ENCODE data around the gene UBL3.

DNA sequence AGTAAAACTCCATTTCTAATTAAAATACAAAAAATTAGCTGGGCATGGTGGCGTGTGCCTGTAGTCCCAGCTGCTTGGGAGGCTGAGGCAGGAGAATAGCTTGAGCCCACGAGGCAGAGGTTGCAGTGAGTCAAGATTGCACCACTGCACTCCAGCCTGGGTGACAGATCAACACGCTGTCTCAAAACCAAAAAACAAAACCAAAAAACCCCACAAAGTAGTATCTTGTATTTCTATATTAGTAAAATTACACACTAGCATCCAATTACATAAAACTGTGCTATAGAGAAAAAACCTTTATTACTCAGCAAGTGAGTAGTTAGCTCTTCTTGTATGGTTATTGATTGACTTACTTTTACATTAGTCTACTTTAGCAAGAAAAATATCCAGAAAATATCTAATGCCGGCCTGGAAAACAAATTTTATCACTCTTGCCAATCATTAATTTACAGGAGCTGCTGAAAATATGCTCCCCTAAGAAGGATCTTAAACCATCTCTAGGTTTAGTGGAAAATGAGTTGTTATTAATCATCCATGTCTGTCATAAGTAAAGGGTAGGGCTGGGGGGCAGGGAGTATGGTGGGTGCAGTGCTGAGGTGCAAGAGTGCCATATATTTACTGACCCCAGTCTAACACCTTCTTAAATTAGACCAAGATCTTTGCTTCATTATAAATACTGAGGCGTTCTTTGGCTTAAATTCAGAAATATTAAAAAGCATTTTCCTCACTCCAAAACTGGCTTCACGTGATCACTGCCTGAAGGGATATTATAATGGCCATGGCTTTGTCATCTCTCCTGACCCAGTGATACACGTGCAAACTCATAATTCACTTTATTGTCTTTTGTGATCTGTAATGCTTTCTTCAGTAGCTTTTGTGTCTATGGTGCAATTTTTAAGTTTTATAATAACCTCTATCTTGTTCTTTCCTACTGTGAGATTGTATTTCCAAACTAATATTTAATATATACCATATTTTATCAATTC lies 44.1 kb downstream of the UBL3 start:
- TF ChIP-seq POLR2AphosphoS5 (IDR thresholded peaks at IDR 0.05; ENCODE audit: low read depth, low read length): no peak
- TF ChIP-seq RFX5 (IDR thresholded peaks at IDR 0.05; ENCODE audit: low read length): no peak

Data from SK-N-SH (cell line).